GM19395 (cell line): ENCODE results near the gene SHANK1.
"Not testable (repeated sequence)": the region's sequence is repeated elsewhere in the genome, so short reads cannot be mapped to it uniquely, and the experiment has no call there.

Experiments used
- ATAC-seq: cut with Tn5 transposase; IDR thresholded peaks from one replicate; pipeline ENCODE4 v1.9.1; 2021; ENCODE audit warnings: mild to moderate bottlenecking, moderate library complexity; ENCODE audit not compliant: unreplicated experiment

SHANK1 gene

GRCh38 chr19:50640368-50640767 is 79.2 kb downstream of the SHANK1 start:
- ATAC-seq, result no peak

- no peak for ATAC-seq
These were observed 80.2 kb downstream of the SHANK1 start, which contains the start of gene SYT3 for GRCh38 chr19:50639121-50640112. TSS of gene SYT3 (minus strand) at chr19:50639881. CDS start at chr19:50637411, 2,470 bp downstream.

GRCh38 chr19:50638600-50638999 is 81.0 kb downstream of the SHANK1 start:
- no peak for ATAC-seq

- ATAC-seq, result no peak
These were observed 83.1 kb downstream of the SHANK1 start for GRCh38 chr19:50636317-50637085.

GRCh38 chr19:50633973-50634372 is 85.6 kb downstream of the SHANK1 start:
- ATAC-seq, result no peak

- no peak for ATAC-seq
These were observed 86.2 kb downstream of the SHANK1 start for GRCh38 chr19:50633359-50633758.

- ATAC-seq, result no peak
These were observed 87.3 kb downstream of the SHANK1 start for GRCh38 chr19:50632151-50632835.

GRCh38 chr19:50629801-50630200 is 89.8 kb downstream of the SHANK1 start:
- ATAC-seq, result no peak

- ATAC-seq, result no peak
These were observed 90.4 kb downstream of the SHANK1 start for GRCh38 chr19:50629194-50629593.

- ATAC-seq, result no peak
These were observed 91.1 kb downstream of the SHANK1 start for GRCh38 chr19:50628551-50628950.

- no peak for ATAC-seq
These were observed 91.5 kb downstream of the SHANK1 start for GRCh38 chr19:50628146-50628545.

- no peak for ATAC-seq
These were observed 92.8 kb downstream of the SHANK1 start for GRCh38 chr19:50626795-50627194.

- no peak for ATAC-seq
These were observed 93.6 kb downstream of the SHANK1 start for GRCh38 chr19:50626011-50626410.

- ATAC-seq, result no peak
These were observed 94.5 kb downstream of the SHANK1 start for GRCh38 chr19:50624949-50625600.

- not testable (repeated sequence) for ATAC-seq
These were observed 99.2 kb downstream of the SHANK1 start for GRCh38 chr19:50620394-50620906.

- ATAC-seq, result not testable (repeated sequence)
These were observed 100.4 kb downstream of the SHANK1 start for GRCh38 chr19:50619184-50619583.

- ATAC-seq, result not testable (repeated sequence)
These were observed 101.2 kb downstream of the SHANK1 start for GRCh38 chr19:50618379-50618778.

GRCh38 chr19:50612504-50613404 is 106.8 kb downstream of the SHANK1 start:
- not testable (repeated sequence) for ATAC-seq
